Breast epithelium (tissue), 3 donors: Measurements from ENCODE around the gene ZPR1.

Experiments used
- CTCF ChIP-seq, 3 donors: fragments of 450-650 bp; IDR thresholded peaks; one replicate each; pipeline ENCODE4 v1.5.1; 2016 to 2017; ENCODE audit warnings: antibody characterized with exemption in 3 of 3, mild to moderate bottlenecking in 3 of 3, moderate library complexity in 3 of 3
- POLR2AphosphoS5 ChIP-seq, 3 donors: sonication (generic); formaldehyde crosslinking; IDR thresholded peaks; one replicate each; pipeline ENCODE4 v1.6.1; 2017; ENCODE audit warnings: antibody characterized with exemption in 3 of 3

- TF ChIP-seq CTCF (IDR thresholded peaks at IDR 0.05) (no peak), POLR2AphosphoS5 (IDR thresholded peaks at IDR 0.05) (no peak)
Observed at GRCh38 chr11:116826751-116827431, 39.1 kb upstream of the ZPR1 start.
